ENCODE measurements around the gene CYB561A3. TPM values are rescaled to one million over a fixed set of nuclear protein-coding genes. Genes with fewer than 3 reads are reported as not detected.
"Not testable (repeated sequence)": the region's sequence is repeated elsewhere in the genome, so short reads cannot be mapped to it uniquely, and the experiment has no call there.

CYB561A3 gene
- total RNA-seq, 2 experiments from 2014 or later: 32.4 to 33.5 TPM

- ATAC-seq: no peak
- TF ChIP-seq CTCF (IDR thresholded peaks at IDR 0.05): no peak
- H3K27ac Mint-ChIP-seq: no peak overlapping the region
- CTCF ChIA-PET: interaction anchor here (1.2 to 5.7 kb wide), 3 partner anchors 45 to 142 kb away, joined by 3 to 101 read pairs (median 7); partner anchors contain the start of gene TKFC
- H3K9me3 Mint-ChIP-seq: no peaks in the 10 kb centered on the region
- peaks cover 7% of the 10 kb centered on the region for H3K36me3 Mint-ChIP-seq (ENCODE audit: low read depth)
- H3K27me3 Mint-ChIP-seq: no peaks in the 10 kb centered on the region
- intact Hi-C loops (cut with micrococcal nuclease): no loop called here
- H3K4me1 Mint-ChIP-seq (ENCODE audit: low read depth): peaks cover 27% of the 10 kb centered on the region
- no peak overlapping the region for H3K4me3 Mint-ChIP-seq
- no peak for DNase-seq
- POLR2A ChIA-PET: interaction anchor here (0.7 to 4.5 kb wide), 6 partner anchors 9 to 76 kb away, joined by 3 to 27 read pairs (median 4); partner anchors contain the start of genes CPSF7 and SDHAF2
Observed at GRCh38 chr11:61390161-61390560, 28.5 kb upstream of the CYB561A3 start.

DNA sequence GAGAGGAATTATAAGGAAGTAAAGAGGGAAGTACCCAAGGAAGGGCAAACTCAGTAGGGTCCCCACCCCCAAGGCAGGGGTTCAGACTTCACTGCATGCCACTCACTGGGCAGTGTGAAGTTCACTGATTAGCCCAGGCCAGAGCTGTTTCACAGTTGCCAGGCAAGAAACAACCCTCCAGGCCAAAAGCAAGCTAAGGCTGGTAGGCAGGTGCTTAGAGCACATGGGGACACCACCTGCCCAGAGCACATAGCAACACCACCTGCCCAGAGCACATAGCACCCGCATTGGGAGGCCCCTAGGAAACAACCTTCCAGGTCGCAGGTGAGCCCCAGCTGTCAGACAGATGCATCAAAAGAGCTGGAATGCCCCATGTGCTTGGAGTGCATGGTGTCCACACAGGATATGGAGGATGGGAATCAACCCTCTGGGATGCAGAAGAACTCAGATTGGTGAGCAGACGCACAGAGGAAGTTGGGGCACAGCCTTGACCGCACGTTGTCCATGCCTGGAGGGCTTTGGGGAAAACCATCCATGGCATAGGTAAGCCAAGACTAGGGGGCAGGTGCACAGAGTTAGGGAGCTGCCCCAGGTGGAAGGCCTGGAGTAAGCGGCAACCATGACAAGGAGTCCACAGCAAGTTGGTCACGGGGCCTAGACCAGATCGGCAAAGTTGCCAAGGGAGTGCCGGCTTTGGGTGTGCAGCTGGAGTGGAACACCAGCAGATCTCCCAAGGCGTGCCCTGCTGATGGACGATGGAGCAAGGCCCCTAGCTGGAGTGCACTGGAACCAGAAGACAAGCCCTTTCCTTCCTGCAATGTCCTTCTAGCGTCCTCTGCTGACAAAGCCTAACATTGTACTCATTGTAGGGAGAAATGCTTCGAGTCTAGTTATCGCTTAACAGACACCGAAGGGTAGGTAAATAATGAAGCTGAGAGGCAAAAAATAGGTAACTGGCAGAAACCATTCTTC is 22.9 kb upstream of the CYB561A3 start:
- H3K4me1 Mint-ChIP-seq (ENCODE audit: low read depth): peaks cover 4% of the 10 kb centered on the region
- no peak overlapping the region for H3K4me3 Mint-ChIP-seq
- ChIA-PET POLR2A (interaction anchor here (0.6 to 2.7 kb wide), 7 partner anchors 9 to 51 kb away, joined by 3 to 16 read pairs (median 5); partner anchors contain the start of genes CYB561A3, DDB1, TKFC and TMEM138), CTCF (interaction anchor here (1.0 to 8.0 kb wide), 26 partner anchors 8 to 553 kb away, joined by 3 to 313 read pairs (median 12); partner anchors contain the start of genes CPSF7, CYB561A3, DDB1 and SDHAF2)
- H3K9me3 Mint-ChIP-seq: no peaks in the 10 kb centered on the region
- no peak for TF ChIP-seq CTCF (IDR thresholded peaks at IDR 0.05)
- ATAC-seq (no peak), DNase-seq (no peak)
- H3K36me3 Mint-ChIP-seq (ENCODE audit: low read depth): no peaks in the 10 kb centered on the region
- intact Hi-C loops (cut with micrococcal nuclease): loop anchor here (1.0 to 10.0 kb wide), 2 partner anchors 48 to 130 kb away; no protein-coding TSS in a partner anchor
- H3K27me3 Mint-ChIP-seq: no peaks in the 10 kb centered on the region
- no peak overlapping the region for H3K27ac Mint-ChIP-seq

- not testable (repeated sequence) for ATAC-seq; H3K27me3 Mint-ChIP-seq; H3K4me1 Mint-ChIP-seq (ENCODE audit: low read depth); H3K4me3 Mint-ChIP-seq; DNase-seq; H3K27ac Mint-ChIP-seq; H3K36me3 Mint-ChIP-seq (ENCODE audit: low read depth); H3K9me3 Mint-ChIP-seq
- ChIA-PET CTCF (interaction anchor here (1.5 to 8.0 kb wide), 9 partner anchors 10 to 129 kb away, joined by 3 to 313 read pairs (median 24); partner anchors contain the start of genes CYB561A3, DDB1, TKFC and TMEM138), POLR2A (interaction anchor here (1.0 to 2.7 kb wide), 3 partner anchors 10 to 22 kb away, joined by 3 to 16 read pairs (median 4); partner anchors contain the start of genes CYB561A3 and TMEM138)
- intact Hi-C loops (cut with micrococcal nuclease): loop anchor here (10.0 kb wide), 1 partner anchor 129 kb away; no protein-coding TSS in a partner anchor
Observed at GRCh38 chr11:61383859-61384258, 22.2 kb upstream of the CYB561A3 start.

DNA sequence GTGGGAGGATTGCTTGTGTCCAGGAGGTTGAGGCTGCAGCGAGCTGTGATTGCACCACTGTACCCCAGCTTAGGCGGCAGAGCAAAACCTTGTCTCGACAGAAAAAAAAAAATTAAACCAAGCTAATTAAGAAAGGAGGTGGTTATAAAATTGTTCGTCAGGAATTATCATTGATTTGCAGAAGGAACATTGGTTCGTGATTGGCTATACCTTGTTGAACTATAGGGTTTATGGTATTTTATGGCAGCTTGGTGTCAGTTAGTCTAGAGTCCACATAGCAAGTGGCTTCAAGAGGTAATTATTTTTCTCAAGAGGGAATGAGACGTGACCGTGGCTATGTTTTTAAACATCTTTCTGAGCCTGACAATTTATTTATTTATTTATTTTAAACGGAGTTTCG is 19.2 kb upstream of the CYB561A3 start:
- H3K4me3 Mint-ChIP-seq: no peak overlapping the region
- H3K36me3 Mint-ChIP-seq (ENCODE audit: low read depth): peaks cover 6% of the 10 kb centered on the region
- no peak overlapping the region for H3K27ac Mint-ChIP-seq
- no peak for DNase-seq
- no peak for ATAC-seq
- H3K4me1 Mint-ChIP-seq (ENCODE audit: low read depth): peaks cover 4% of the 10 kb centered on the region
- H3K9me3 Mint-ChIP-seq: no peaks in the 10 kb centered on the region
- intact Hi-C loops (cut with micrococcal nuclease): loop anchor here (10.0 kb wide), 1 partner anchor 126 kb away; no protein-coding TSS in a partner anchor
- CTCF ChIA-PET: interaction anchor here (1.3 to 8.0 kb wide), 3 partner anchors 12 to 44 kb away, joined by 3 to 313 read pairs (median 3); partner anchors contain the start of genes DDB1, TKFC and TMEM216
- no peak for TF ChIP-seq CTCF (IDR thresholded peaks at IDR 0.05)
- H3K27me3 Mint-ChIP-seq: no peaks in the 10 kb centered on the region
- POLR2A ChIA-PET: interaction anchor here (1.1 kb wide), 1 partner anchor 11 kb away, joined by 3 read pairs; no protein-coding TSS in a partner anchor

DNA sequence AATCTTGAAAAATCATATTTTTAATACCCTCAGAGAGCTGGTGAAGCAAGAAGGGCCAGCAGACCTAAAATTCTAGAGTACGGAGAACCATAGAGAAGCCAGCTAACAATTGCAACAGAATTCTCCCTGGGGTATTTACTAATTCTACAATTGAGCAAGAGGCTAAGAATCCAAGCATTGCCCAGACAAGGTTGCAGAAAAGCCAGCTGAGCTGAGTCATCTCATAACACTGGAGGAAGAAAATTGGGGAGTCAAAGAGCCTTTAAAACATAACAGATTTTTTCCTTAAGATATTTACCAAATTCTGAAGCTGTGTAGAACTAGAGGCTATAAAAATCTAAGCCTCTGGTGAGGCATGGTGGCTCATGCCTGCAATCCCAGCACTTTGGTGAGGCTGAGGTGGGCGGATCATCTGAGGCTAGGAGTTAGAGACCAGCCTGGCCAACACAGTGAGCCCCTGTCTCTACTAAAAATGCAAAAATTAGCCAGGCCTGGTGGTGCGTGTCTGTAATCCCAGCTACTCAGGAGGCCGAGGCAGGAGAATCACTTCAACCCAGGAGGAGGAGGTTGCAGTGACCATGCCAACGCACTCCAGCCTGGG is 17.1 kb upstream of the CYB561A3 start:
- intact Hi-C loops (cut with micrococcal nuclease): no loop called here
- peaks cover 2% of the 10 kb centered on the region for H3K9me3 Mint-ChIP-seq
- H3K27ac Mint-ChIP-seq: no peak overlapping the region
- ChIA-PET CTCF (interaction anchor here (0.9 to 1.2 kb wide), 3 partner anchors 10 to 125 kb away, joined by 3 to 9 read pairs (median 4); no protein-coding TSS in a partner anchor), POLR2A (interaction anchor here (0.9 to 1.4 kb wide), 2 partner anchors 14 to 31 kb away, joined by 3 read pairs; partner anchors contain the start of gene TMEM216)
- H3K27me3 Mint-ChIP-seq: no peaks in the 10 kb centered on the region
- no peaks in the 10 kb centered on the region for H3K4me1 Mint-ChIP-seq (ENCODE audit: low read depth)
- H3K36me3 Mint-ChIP-seq (ENCODE audit: low read depth): peaks cover 16% of the 10 kb centered on the region
- ATAC-seq: no peak
- no peak overlapping the region for H3K4me3 Mint-ChIP-seq
- no peak for TF ChIP-seq CTCF (IDR thresholded peaks at IDR 0.05)
- DNase-seq: no peak
